Measurements from ENCODE around the gene CDCA4.
"Not testable (repeated sequence)": the region's sequence is repeated elsewhere in the genome, so short reads cannot be mapped to it uniquely, and the experiment has no call there.

Gene CDCA4

DNA sequence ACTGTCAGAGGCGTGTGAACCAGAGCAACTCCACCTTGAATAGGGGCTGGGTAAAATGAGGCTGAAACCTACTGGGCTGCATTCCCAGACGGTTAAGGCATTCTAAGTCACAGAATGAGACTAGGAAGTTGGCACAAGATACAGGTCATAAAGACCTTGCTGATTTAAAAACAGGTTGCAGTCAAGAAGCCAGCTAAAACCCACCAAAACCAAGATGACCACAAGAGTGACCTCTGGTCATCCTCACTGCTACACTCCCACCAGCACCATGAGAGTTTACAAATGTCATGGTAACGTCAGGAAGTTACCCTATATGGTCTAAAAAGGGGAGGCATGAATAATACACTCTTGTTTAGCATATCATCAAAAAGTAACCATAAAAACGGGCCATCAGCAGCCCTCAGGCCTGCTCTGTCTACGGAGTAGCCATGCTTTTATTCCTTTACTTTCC is 11.6 kb upstream of the CDCA4 start:
- not testable (repeated sequence) for DNase-seq

- DNase-seq, result no peak
Measured at GRCh38 chr14:105030836-105031396, 10.0 kb upstream of the CDCA4 start.

GRCh38 chr14:105030194-105030593 is 9.3 kb upstream of the CDCA4 start:
- DNase-seq, result no peak

GRCh38 chr14:105029402-105029801 is 8.5 kb upstream of the CDCA4 start:
- DNase-seq, result no peak

GRCh38 chr14:105028251-105028927 is 7.5 kb upstream of the CDCA4 start:
- DNase-seq, result no peak

GRCh38 chr14:105027718-105028117 is 6.8 kb upstream of the CDCA4 start:
- not testable (repeated sequence) for DNase-seq

DNA sequence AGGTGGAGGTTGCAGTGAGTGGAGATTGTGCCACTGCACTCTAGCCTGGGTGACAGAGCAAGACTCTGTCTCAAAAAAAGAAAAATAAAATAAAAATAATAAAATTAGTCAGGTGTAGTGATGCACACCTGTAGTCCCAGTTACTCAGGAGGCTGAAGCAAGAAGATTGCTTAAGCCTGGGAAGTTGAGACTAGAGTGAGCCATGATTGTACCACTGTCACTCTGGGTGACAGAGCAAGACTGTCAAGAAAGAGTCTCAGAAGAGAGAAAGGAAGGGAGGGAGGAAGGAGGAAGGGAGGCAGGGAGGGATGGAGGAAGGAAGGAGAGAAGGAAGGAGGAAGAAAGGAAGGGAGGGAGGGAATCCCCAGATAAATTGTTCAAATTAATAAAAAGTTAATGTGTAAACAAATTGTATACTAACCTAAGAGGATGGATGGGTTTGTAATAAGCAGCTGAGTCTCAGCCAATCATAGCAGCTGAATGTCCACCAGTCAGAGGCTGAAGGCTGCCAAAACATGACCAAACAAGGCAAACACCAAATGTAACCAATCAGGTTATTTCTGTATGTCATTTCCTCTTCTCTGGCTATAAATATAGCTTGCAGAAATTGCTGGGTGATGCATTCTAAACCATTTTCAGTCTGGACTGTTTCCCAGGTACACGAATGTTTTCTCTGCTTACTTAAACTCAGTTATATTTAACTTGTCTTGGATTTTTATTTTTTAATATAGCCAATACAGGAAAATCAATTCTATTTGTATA is 6.1 kb upstream of the CDCA4 start:
- no peak for DNase-seq

DNA sequence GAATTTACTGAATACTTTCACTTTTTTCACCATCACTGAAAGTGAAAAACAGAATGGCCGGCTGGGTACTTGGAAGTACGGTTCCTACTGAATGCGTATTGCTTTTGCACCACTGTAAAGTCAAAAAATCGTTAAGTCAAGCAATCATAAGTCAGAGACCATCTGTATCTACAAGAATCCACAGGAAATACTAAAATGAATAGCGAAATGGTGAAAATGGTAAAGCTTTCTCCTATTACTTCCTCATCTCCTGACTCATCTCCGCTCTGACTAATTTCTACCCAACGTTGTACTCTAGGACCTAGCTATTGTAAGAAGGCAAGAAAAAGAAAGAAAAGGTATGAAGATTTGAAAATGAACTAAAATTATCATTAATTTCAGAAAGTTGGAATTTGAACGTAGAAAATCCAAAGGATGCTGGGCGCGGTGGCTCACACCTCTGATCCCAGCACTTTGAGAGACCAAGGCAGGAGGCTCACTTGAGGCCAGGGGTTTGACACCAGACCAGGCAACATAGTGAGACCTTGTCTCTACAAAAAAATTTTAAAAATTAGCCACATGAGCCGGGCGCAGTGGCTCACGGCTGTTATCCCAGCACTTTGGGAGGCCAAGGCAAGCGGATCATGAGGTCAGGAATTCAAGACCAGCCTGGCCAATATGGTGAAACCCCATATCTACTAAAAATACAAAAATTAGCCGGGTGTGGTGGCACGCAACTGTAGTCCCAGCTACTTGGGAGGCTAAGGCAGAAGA is 5.3 kb upstream of the CDCA4 start:
- no peak for DNase-seq

GRCh38 chr14:105025429-105025828 is 4.5 kb upstream of the CDCA4 start:
- DNase-seq, result no peak

DNA sequence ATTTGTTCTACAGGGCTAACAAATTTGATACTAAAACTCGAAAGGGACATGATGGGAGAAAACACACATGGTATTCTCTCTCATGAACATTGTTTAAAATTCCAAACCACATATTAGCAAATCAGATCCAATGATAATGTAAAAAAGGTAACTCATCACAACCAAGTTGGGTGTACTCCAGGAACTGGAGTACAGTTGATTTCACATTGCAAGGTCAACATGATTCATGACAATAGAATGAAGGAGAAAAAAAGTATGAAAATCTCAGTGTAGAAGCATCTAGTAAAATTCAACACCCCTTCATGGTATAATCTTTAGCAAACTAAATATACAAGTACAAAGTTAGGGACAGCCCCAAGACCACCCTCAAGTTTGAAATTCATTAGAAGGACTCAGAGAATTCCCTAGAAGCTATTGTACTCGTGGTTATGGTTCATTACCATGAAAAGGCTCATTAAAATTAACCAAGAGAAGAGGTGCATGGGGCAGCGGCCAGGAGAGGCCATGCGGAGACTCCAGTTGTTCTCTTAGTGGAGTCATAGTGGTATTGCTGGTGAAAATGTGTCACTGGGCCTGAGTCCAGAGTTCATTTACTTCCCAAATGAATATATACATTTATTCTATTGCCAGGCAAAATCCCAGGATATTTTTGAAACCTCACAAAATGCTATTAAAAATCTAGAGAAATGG is 3.1 kb upstream of the CDCA4 start:
- DNase-seq, result no peak

GRCh38 chr14:105023144-105023543 is 2.3 kb upstream of the CDCA4 start:
- no peak for DNase-seq

GRCh38 chr14:105022276-105022670 is 1.4 kb upstream of the CDCA4 start:
- DNase-seq, result no peak

DNA sequence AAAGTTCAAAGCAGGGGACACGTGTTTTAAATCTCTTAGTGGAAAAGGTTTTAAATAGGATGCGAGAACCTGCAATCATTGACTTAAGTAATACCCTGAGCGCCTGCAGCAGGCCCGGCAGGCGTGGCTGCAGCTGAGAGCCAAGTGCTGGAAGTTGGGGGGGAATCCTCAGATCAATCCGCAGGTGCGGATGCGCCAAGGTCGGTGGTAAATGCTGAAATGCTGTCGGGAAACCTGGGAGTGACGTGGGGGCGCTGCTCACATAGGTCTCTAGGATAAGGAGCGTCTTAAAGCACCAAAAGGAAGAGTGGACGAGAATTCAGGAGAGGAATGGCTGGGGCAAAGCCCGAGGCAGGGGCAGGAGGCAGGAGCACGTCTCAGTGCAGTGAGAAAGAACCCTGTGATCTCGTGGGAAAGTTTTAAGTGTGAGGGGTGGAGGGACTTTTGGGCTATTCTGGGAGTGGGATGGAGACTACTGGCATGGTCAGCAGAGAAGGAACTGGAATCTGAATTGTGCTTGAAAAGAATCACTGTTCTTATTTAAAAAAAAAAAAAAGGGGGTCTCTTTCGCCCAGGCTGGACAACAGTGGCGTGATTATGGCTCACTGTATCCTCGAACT is 883 bp upstream of the CDCA4 start:
- peak; percentile 19 to 58 for DNase-seq

GRCh38 chr14:105019861-105020814 is 745 bp downstream of the CDCA4 start:
- no peak for DNase-seq

GRCh38 chr14:105018414-105018813 is 2.5 kb downstream of the CDCA4 start:
- DNase-seq, result no peak

DNA sequence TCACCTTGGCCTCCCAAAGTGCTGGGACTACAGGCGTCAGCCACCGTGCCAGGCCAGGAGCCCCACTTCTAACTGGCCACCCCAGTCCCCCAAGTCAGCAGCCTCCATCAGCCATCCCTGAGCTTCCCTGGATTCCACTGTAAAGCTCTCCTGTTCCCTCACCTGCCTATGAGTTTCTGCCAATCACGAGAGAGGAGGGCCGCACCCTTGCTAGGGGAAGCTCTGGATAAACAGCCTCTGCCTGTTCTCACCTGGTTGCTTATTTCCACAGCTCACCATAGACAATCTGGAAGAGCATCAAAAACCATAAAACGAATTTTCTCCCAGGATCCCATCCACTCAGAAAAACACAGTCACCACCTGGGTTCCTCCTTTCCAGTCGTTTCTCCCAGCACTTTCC is 5.0 kb downstream of the CDCA4 start:
- no peak for DNase-seq

DNA sequence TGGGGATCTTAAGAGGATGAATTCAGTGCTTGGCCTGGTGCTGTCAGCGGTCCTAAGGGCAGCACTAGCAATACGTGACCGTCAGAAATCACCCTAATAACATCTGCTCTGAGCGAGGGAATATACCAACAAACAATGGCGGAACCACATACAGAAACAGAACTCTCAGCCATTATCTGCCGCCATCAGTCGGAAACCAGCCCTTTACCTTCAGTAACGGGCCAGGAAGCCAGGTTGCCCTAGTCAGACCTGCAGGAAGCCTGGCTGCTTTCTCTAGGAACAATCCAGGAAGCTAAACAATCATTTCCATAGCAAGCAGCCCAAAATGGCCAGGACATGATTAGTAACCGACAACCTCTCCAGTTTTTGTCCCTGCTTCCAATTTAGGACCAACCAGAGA is 5.6 kb downstream of the CDCA4 start:
- DNase-seq, result no peak

- no peak for DNase-seq
Measured at GRCh38 chr14:105014631-105015030, 6.3 kb downstream of the CDCA4 start.

GRCh38 chr14:105014032-105014431 is 6.9 kb downstream of the CDCA4 start:
- DNase-seq, result no peak

DNA sequence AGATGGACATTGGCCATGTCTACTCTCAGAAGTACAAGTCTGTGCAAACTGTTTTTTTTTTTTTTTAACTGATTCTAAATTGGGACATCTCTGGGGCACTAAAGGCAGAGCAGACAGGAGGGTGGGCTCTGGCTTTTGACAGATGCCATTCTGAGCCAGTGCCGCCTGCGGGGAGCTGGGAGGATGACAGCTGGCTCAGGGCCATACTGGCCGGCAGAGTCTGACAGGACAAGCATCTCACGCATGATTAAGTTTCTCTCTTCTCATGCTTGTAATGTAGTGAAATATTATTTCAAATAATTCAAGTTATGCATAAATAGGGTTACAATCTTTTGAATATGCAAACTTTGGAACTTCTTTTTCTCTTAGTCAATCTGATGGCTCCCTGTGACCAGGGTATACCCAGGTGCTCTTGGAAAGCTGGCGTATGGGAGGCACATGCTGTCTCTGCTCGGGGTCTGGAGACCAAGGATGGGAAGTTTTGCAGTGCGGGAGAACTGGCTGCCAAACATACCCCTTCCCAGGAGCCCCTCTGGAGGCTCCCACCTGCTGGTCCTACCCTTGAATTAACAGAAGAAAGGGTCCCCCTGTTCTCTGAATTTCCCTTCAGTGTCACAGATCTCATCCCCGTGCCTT is 7.6 kb downstream of the CDCA4 start:
- no peak for DNase-seq

Data from SHP77 (cell line).